SH-SY5Y (cell line): ENCODE measurements around the gene DNAJC28.

Experiments used
- GATA2 ChIP-seq: IDR thresholded peaks from 2 replicates; pipeline ENCODE4 v1.6.1; 2011; ENCODE audit warnings: mild to moderate bottlenecking, low read depth, low read length
- GATA3 ChIP-seq: IDR thresholded peaks from 2 replicates; pipeline ENCODE4 v1.6.1; 2011; ENCODE audit warnings: low read depth, mild to moderate bottlenecking, low read length, moderate library complexity

Gene DNAJC28

GRCh38 chr21:33492571-33492970 lies 1.1 kb upstream of the DNAJC28 start:
- no peak for TF ChIP-seq GATA2
- no peak for TF ChIP-seq GATA3

- no peak for TF ChIP-seq GATA3
- TF ChIP-seq GATA2: no peak
Measured at GRCh38 chr21:33490991-33491372, 534 bp downstream of the DNAJC28 start.

GRCh38 chr21:33488936-33489335 lies 2.6 kb downstream of the DNAJC28 start:
- no peak for TF ChIP-seq GATA3

DNA sequence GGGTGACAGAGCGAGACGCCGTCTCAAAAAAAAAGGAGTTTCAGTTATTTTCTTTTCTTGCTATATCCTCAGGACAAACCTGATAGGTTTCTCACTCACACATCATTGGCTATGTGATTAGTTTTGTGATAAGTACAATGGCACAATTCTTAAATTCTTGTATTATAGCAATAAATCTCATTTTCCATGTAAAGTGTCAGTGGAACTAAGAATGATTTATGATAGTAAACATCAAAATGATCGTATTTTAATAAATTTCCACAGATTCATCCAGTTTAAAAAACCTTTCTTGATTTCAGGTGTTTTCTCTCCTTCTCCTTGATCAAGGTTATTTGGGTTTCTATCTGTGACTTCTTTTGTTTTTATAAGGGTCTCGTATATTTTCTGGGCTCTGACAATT lies 3.5 kb downstream of the DNAJC28 start:
- TF ChIP-seq GATA3: no peak
- no peak for TF ChIP-seq GATA2

DNA sequence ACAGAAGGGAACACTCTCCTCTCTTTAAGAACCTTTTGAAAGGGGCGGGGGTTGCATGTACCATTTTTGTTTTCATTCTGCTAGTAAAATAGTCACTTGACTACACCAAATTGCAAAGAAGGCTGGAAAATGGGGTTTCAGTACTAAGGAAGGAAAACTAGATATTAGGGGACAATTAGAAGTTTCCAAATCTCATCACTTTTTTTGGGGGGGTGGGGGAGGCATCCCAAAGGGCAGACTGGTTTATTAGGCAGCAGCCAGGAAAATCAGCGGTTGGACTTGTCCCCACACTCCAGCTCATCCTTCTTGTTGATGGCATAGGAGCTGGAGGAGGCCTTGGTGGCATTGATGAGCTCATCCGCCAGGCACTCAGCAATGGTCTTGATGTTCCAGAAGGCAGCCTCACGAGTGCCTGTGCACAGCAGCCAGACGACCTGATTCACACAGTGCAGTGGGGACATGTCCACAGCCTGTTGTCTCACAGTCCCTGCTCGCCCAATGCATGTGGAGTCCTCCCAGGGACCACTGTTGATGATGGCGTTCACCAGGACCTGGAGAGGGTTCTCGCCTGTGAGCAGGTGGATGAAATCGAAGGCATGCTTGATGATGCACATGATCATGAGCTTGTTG lies 10.1 kb downstream of the DNAJC28 start:
- no peak for TF ChIP-seq GATA3
- TF ChIP-seq GATA2: no peak

GRCh38 chr21:33480481-33481103 lies 10.9 kb downstream of the DNAJC28 start:
- TF ChIP-seq GATA2 (no peak), GATA3 (no peak)

DNA sequence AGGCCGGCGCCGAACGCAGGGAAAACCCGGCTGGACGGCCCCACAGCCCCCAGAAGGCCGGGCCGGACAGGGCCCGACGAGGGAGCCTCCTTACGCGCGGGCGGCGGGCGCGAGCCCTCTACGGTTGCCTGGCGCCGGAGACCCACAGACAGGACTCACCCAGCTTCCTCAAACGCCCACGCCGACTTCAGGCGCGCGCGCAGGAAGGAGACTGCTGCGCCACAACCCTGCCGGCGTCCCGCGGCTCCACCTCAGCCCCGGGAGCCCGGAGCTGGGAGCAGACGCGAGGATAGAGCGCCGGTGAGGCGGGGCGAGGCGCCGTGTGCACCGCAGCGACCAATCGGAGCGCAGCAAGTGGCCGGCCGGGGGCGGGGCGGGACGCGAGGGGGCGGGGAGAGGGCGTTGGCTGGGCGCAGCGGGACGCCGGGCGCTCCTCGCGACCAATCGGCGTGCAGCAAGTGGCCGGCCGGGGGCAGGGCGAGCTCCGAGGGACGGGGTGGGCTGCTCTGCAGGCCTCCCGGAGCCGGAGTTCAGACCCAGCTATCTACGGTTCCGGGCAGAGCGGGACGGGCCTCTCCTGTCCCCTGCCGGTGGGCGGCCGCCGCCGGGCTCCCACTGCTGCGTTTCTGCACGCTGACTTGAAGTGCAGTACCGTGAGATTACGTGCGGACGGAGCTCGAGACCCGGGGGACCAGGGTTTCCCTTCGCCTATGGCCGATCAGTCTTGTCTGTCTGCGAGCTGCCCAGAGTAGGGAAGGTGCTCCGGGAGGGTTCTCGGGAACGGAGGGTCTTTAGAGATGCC lies 11.6 kb downstream of the DNAJC28 start, which contains the start of gene TMEM50B:
Gene TMEM50B (minus strand): TSS at position 296 of the 802 bp plus-strand sequence. CDS start 11,089 bp downstream, outside the sequence.
- TF ChIP-seq GATA3 (no peak), GATA2 (no peak)

DNA sequence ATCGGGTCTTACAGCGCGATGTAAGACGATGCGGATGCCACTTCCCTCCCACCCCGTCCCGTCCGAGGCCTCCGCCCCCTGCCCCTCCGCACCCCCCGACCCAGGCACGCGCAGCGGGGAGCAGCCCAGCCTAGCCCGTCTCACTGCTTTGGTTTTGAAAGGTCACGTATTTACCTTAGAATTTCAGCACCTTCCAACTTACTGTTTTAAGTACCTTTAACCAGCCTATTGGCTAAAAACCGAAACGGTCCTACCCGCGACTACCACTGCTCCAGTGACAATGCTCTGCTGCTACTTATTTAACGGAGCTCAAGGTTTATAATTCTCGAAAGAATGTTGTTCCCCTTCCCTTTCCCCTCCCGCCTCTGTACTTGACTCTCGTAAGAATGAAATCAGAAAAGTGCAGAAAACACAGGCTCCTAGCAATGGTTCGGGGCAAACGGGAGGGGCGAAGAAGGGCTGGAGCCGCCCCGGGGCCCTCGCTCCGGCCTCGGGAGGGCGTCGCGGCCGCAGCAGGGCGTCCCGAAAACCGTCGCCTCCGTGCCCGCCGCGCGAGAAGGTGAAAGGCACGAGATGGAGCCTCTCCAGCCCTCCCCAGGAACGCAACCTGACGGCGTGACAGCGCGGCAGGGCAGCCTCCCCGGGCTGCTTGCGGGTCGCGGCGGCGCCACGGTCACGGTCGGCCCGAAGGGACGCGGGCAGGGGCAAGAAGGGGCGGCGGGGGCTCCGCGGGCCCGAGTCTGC lies 12.4 kb downstream of the DNAJC28 start:
- TF ChIP-seq GATA2 (no peak), GATA3 (no peak)

GRCh38 chr21:33478182-33478581 lies 13.3 kb downstream of the DNAJC28 start:
- TF ChIP-seq GATA2 (no peak), GATA3 (no peak)

DNA sequence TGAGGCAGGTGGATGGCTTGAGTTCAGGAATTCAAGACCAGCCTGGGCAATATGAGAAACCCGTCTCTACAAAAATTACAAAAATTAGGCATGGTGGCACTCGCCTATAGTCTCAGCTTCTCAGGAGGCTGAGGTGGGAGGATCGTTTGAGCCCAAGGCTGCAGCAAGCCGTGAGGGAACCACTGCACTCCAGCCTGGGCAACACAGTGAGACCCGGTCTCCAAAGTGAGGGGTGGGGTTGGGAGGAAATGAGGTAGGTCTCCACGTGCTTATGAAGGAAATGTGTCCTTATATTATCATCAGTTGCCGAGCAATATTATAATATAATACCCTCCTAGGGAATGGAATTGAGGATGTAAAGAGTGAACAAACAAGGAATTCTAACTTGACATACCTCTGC lies 14.4 kb downstream of the DNAJC28 start:
- no peak for TF ChIP-seq GATA3
- no peak for TF ChIP-seq GATA2

- TF ChIP-seq GATA2 (no peak), GATA3 (no peak)
Measured at GRCh38 chr21:33473344-33473743, 18.2 kb downstream of the DNAJC28 start.

DNA sequence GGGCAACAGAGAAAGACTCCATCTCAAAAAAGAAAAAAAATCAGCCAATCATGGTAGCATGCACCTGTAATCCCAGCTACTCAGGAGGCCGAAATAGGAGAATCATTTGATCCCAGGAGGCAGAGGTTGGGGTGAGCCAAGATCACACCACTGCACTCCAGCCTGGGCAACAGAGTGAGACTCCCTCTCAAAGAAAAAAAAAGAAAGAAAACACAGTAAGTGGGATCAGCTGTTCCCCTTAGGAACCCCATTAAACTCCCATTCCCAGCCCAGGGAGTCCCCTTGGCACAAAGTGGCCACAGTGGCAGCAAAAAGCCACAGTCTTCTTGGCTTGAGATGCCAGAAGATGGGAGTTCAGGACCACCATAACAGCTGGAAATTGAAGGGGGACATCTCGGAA lies 20.8 kb downstream of the DNAJC28 start:
- TF ChIP-seq GATA2 (no peak), GATA3 (no peak)

GRCh38 chr21:33461538-33462250 lies 29.8 kb downstream of the DNAJC28 start:
- TF ChIP-seq GATA2 (no peak), GATA3 (no peak)

GRCh38 chr21:33458861-33459260 lies 32.7 kb downstream of the DNAJC28 start:
- TF ChIP-seq GATA3: no peak
- no peak for TF ChIP-seq GATA2
